GM23338 (cell line): Measurements from ENCODE around the gene MAD1L1.

Experiments
- CREB1 ChIP-seq: fragments of 250-450 bp; sonication (Bioruptor Pico); IDR thresholded peaks from 2 replicates; pipeline ENCODE4 v1.5.0; 2020; ENCODE audit warnings: low read depth, mild to moderate bottlenecking, moderate library complexity
- CTCF ChIP-seq, 2 experiments: fragments of 200-600 bp in 1 of 2; sonication (generic) in 1 of 2; conservative IDR thresholded peaks; 2 replicates each; pipeline versions ENCODE4 v1.5.1 to v1.6.1; 2016 to 2017; ENCODE audit warnings: antibody characterized with exemption in 2 of 2, low read depth in 2 of 2, mild to moderate bottlenecking in 2 of 2, moderate library complexity in 1 of 2
- ETS1 ChIP-seq: IDR thresholded peaks from 2 replicates; pipeline ENCODE4 v1.6.1; 2016; ENCODE audit warnings: antibody characterized with exemption
- EZH2 ChIP-seq: fragments of 200-600 bp; sonication (generic); IDR thresholded peaks from one replicate; pipeline ENCODE4 v1.8.0; 2017; ENCODE audit warnings: antibody characterized with exemption, mild to moderate bottlenecking, low read depth; ENCODE audit not compliant: unreplicated experiment
- EZH2phosphoT487 ChIP-seq: fragments of 200-600 bp; sonication (generic); IDR thresholded peaks from one replicate; pipeline ENCODE4 v1.8.1; 2018; ENCODE audit warnings: antibody characterized with exemption; ENCODE audit not compliant: unreplicated experiment
- JUNB ChIP-seq: IDR thresholded peaks from one replicate; pipeline ENCODE4 v1.6.1; 2016; ENCODE audit warnings: antibody characterized with exemption; ENCODE audit not compliant: unreplicated experiment
- NANOG ChIP-seq: IDR thresholded peaks from 2 replicates; pipeline ENCODE4 v1.6.1; 2016; ENCODE audit warnings: antibody characterized with exemption, borderline replicate concordance
- POLR2AphosphoS5 ChIP-seq: IDR thresholded peaks from 2 replicates; pipeline ENCODE4 v1.6.1; 2016; ENCODE audit warnings: antibody characterized with exemption, low read depth
- REST ChIP-seq: IDR thresholded peaks from one replicate; pipeline ENCODE4 v1.6.1; 2018; ENCODE audit warnings: antibody characterized with exemption; ENCODE audit not compliant: unreplicated experiment
- STAT1 ChIP-seq: IDR thresholded peaks from one replicate; pipeline ENCODE4 v1.6.1; 2016; ENCODE audit warnings: antibody characterized with exemption; ENCODE audit not compliant: unreplicated experiment

- TF ChIP-seq CTCF (conservative IDR thresholded peaks at IDR 0.05; ENCODE audit: low read depth in 2 of 2) (no peak), CREB1 (CRISPR knock-in tag) (no peak), POLR2AphosphoS5 (no peak), EZH2 (no peak), JUNB (no peak), EZH2phosphoT487 (no peak), ETS1 (no peak), REST (no peak), NANOG (no peak), STAT1 (no peak)
These were observed 223.7 kb downstream of the MAD1L1 start for GRCh38 chr7:2008936-2009540.
